OCI-LY1 (cell line): ENCODE results near the gene IRX2.

Experiments used
- EZH2 ChIP-seq: fragments of 200-600 bp; sonication (generic), shearing (Covaris generic); IDR thresholded peaks from 2 replicates; pipeline ENCODE4 v1.8.0; 2017; ENCODE audit warnings: borderline replicate concordance, mixed run types, mild to moderate bottlenecking, antibody characterized with exemption, low read length, moderate library complexity, mixed read lengths
- TF ChIP-seq, protein P1 (sequence below): fragments of 200-600 bp; sonication (generic), shearing (Covaris generic); IDR thresholded peaks from 2 replicates; pipeline ENCODE4 v1.5.1; 2017; ENCODE audit warnings: mild to moderate bottlenecking, antibody characterized with exemption, low read length, moderate library complexity, mixed read lengths

GRCh38 chr5:2758632-2759031 lies 7.2 kb upstream of the IRX2 start:
- no peak for TF ChIP-seq EZH2
- TF ChIP-seq, protein P1, sequence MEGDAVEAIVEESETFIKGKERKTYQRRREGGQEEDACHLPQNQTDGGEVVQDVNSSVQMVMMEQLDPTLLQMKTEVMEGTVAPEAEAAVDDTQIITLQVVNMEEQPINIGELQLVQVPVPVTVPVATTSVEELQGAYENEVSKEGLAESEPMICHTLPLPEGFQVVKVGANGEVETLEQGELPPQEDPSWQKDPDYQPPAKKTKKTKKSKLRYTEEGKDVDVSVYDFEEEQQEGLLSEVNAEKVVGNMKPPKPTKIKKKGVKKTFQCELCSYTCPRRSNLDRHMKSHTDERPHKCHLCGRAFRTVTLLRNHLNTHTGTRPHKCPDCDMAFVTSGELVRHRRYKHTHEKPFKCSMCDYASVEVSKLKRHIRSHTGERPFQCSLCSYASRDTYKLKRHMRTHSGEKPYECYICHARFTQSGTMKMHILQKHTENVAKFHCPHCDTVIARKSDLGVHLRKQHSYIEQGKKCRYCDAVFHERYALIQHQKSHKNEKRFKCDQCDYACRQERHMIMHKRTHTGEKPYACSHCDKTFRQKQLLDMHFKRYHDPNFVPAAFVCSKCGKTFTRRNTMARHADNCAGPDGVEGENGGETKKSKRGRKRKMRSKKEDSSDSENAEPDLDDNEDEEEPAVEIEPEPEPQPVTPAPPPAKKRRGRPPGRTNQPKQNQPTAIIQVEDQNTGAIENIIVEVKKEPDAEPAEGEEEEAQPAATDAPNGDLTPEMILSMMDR, result no peak
